Hepatocyte (in vitro differentiated cells): ENCODE results near the gene LYZ. TPM values are rescaled to one million over a fixed set of nuclear protein-coding genes. Genes with fewer than 3 reads are reported as not detected.
A peak's percentile ranks its signal among the peaks of the same experiment; 100 is the strongest.

Experiments
- DNase-seq: peaks from one replicate; pipeline ENCODE4 v3.0.0-alpha.2; 2016; ENCODE audit warnings: low spot score
- H2AFZ ChIP-seq: fragments of 200-600 bp; sonication (generic); 2 replicates; pipeline ENCODE4 v1.6.0; 2016; ENCODE audit warnings: antibody characterized with exemption, mild to moderate bottlenecking
- H3K27ac ChIP-seq: fragments of 200-600 bp; sonication (generic); 2 replicates; pipeline ENCODE4 v1.5.1; 2016; ENCODE audit warnings: mild to moderate bottlenecking
- H3K27me3 ChIP-seq: fragments of 200-600 bp; sonication (generic); 2 replicates; pipeline ENCODE4 v1.6.1; 2016
- H3K36me3 ChIP-seq: fragments of 200-600 bp; sonication (generic); replicated peaks from 2 replicates; pipeline ENCODE4 v1.5.1; 2016; ENCODE audit warnings: low read depth; ENCODE audit not compliant: insufficient read depth
- H3K4me1 ChIP-seq: fragments of 200-600 bp; sonication (generic); 2 replicates; pipeline ENCODE4 v1.5.1; 2016; ENCODE audit warnings: mild to moderate bottlenecking, moderate library complexity; ENCODE audit not compliant: insufficient read depth
- H3K4me2 ChIP-seq: fragments of 200-600 bp; sonication (generic); 2 replicates; pipeline ENCODE4 v1.6.0; 2016
- H3K4me3 ChIP-seq: fragments of 200-600 bp; sonication (generic); 2 replicates; pipeline ENCODE4 v1.5.1; 2016; ENCODE audit warnings: mild to moderate bottlenecking
- H3K79me2 ChIP-seq: fragments of 200-600 bp; sonication (generic); 2 replicates; pipeline ENCODE4 v1.6.0; 2017; ENCODE audit warnings: mild to moderate bottlenecking
- H3K9me2 ChIP-seq: fragments of 200-600 bp; sonication (generic); replicated peaks from 2 replicates; pipeline ENCODE4 v1.6.0; 2017; ENCODE audit warnings: mild to moderate bottlenecking; ENCODE audit not compliant: insufficient read depth
- H3K9me3 ChIP-seq: fragments of 200-600 bp; sonication (generic); 2 replicates; pipeline ENCODE4 v1.5.1; 2016; ENCODE audit warnings: low read depth, mild to moderate bottlenecking
- H4K20me1 ChIP-seq: fragments of 200-600 bp; sonication (generic); 2 replicates; pipeline ENCODE4 v1.6.0; 2016; ENCODE audit warnings: mild to moderate bottlenecking; ENCODE audit not compliant: insufficient read depth, poor library complexity, severe bottlenecking
- CTCF ChIP-seq: fragments of 200-600 bp; sonication (generic); IDR thresholded peaks from 2 replicates; pipeline ENCODE4 v1.5.1; 2016; ENCODE audit warnings: antibody characterized with exemption, mild to moderate bottlenecking; ENCODE audit not compliant: poor library complexity
- EZH2 ChIP-seq: fragments of 200-600 bp; sonication (generic); IDR thresholded peaks from 2 replicates; pipeline ENCODE4 v1.6.1; 2016; ENCODE audit warnings: antibody characterized with exemption, mild to moderate bottlenecking, borderline replicate concordance
- EZH2phosphoT487 ChIP-seq: fragments of 200-600 bp; sonication (generic); IDR thresholded peaks from one replicate; pipeline ENCODE4 v1.6.1; 2018; ENCODE audit warnings: antibody characterized with exemption, mild to moderate bottlenecking, low read depth, moderate library complexity; ENCODE audit not compliant: unreplicated experiment, severe bottlenecking
- WGBS: methylation state at CpG from one replicate; pipeline ENCODE4 v1.1.6; 2016; ENCODE audit warnings: low lambda C conversion rate; ENCODE audit errors: missing lambda C conversion rate; 5-methylcytosine and 5-hydroxymethylcytosine counted together
- polyA plus RNA-seq: library from polyadenylated mRNA; unstranded; fragments of >200 nt; fragmentation: Nextera tagmentation; extraction: Ambion mirVana; gene quantifications from 2 replicates; pipeline ENCODE4 v1.2.1, GENCODE V29; 2016
- total RNA-seq: library from RNA; depleted of rRNA; stranded (reverse); fragments of >200 nt; gene quantifications from 2 replicates; pipeline ENCODE4 v1.2.3, GENCODE V29; 2014

Gene LYZ
- total and polyA plus RNA-seq, 2 experiments from 2014 or later = 170 to 282 TPM

GRCh38 chr12:69339999-69340398, 8.2 kb upstream of the LYZ start:
- no peaks in the 10 kb centered on the region for H3K9me2 ChIP-seq
- H3K79me2 ChIP-seq = no peaks in the 10 kb centered on the region
- 38% methylated on average over 2 of the region's 2 CpGs for WGBS
- no peak overlapping the region for H3K4me3 ChIP-seq
- no peak for DNase-seq
- H3K4me2 ChIP-seq = no peak overlapping the region
- H3K4me1 ChIP-seq = no peaks in the 10 kb centered on the region
- no peaks in the 10 kb centered on the region for H3K36me3 ChIP-seq
- peak overlapping the region; percentile 59 for H3K27ac ChIP-seq
- H3K9me3 ChIP-seq = no peaks in the 10 kb centered on the region
- TF ChIP-seq CTCF = no peak
- no peak for TF ChIP-seq EZH2phosphoT487
- no peak for TF ChIP-seq EZH2
- no peaks in the 10 kb centered on the region for H3K27me3 ChIP-seq
- no peaks in the 10 kb centered on the region for H4K20me1 ChIP-seq
- no peak overlapping the region for H2AFZ ChIP-seq

- H3K9me3 ChIP-seq = no peaks in the 10 kb centered on the region
- no peaks in the 10 kb centered on the region for H4K20me1 ChIP-seq
- WGBS = 80% methylated on average over 5 of the region's 5 CpGs
- H3K27me3 ChIP-seq = no peaks in the 10 kb centered on the region
- no peaks in the 10 kb centered on the region for H3K36me3 ChIP-seq
- H3K9me2 ChIP-seq = no peaks in the 10 kb centered on the region
- TF ChIP-seq EZH2 = no peak
- TF ChIP-seq CTCF = no peak
- no peak for TF ChIP-seq EZH2phosphoT487
- no peak overlapping the region for H3K27ac ChIP-seq
- no peaks in the 10 kb centered on the region for H3K4me1 ChIP-seq
- no peak overlapping the region for H3K4me2 ChIP-seq
- no peaks in the 10 kb centered on the region for H3K79me2 ChIP-seq
- no peak overlapping the region for H2AFZ ChIP-seq
- H3K4me3 ChIP-seq = no peak overlapping the region
- DNase-seq = no peak
Measured at GRCh38 chr12:69341328-69341727, 6.9 kb upstream of the LYZ start.

GRCh38 chr12:69342421-69342820, 5.8 kb upstream of the LYZ start:
- Histone ChIP-seq H2AFZ (no peak overlapping the region), H3K27ac (no peak overlapping the region), H3K27me3 (no peaks in the 10 kb centered on the region), H3K79me2 (no peaks in the 10 kb centered on the region), H3K36me3 (no peaks in the 10 kb centered on the region), H3K4me2 (no peak overlapping the region), H3K9me3 (no peaks in the 10 kb centered on the region), H3K4me1 (no peaks in the 10 kb centered on the region), H3K4me3 (no peak overlapping the region), H4K20me1 (no peaks in the 10 kb centered on the region), H3K9me2 (no peaks in the 10 kb centered on the region)
- TF ChIP-seq EZH2 = no peak
- TF ChIP-seq EZH2phosphoT487 = no peak
- TF ChIP-seq CTCF = no peak
- no peak for DNase-seq
- 69% methylated on average over 2 of the region's 2 CpGs for WGBS

- no peaks in the 10 kb centered on the region for H3K4me1 ChIP-seq
Measured at GRCh38 chr12:69343357-69343756, 4.8 kb upstream of the LYZ start.

More at GRCh38 chr12:69343357-69343756, 4.8 kb upstream of the LYZ start:
- H3K79me2 ChIP-seq = no peaks in the 10 kb centered on the region
- no peak overlapping the region for H2AFZ ChIP-seq
- DNase-seq = no peak
- no peaks in the 10 kb centered on the region for H3K27me3 ChIP-seq
- WGBS = 91% methylated on average over 3 of the region's 3 CpGs
- H3K27ac ChIP-seq = no peak overlapping the region
- H3K9me3 ChIP-seq = no peaks in the 10 kb centered on the region
- TF ChIP-seq EZH2phosphoT487 (no peak), CTCF (no peak), EZH2 (no peak)
- no peak overlapping the region for H3K4me3 ChIP-seq
- H3K4me2 ChIP-seq = no peak overlapping the region
- H3K9me2 ChIP-seq = no peaks in the 10 kb centered on the region
- no peaks in the 10 kb centered on the region for H3K36me3 ChIP-seq
- no peaks in the 10 kb centered on the region for H4K20me1 ChIP-seq
